ENCODE data around the gene CRIP3.
A peak's percentile ranks its signal among the peaks of the same experiment; 100 is the strongest.

Gene CRIP3

DNA sequence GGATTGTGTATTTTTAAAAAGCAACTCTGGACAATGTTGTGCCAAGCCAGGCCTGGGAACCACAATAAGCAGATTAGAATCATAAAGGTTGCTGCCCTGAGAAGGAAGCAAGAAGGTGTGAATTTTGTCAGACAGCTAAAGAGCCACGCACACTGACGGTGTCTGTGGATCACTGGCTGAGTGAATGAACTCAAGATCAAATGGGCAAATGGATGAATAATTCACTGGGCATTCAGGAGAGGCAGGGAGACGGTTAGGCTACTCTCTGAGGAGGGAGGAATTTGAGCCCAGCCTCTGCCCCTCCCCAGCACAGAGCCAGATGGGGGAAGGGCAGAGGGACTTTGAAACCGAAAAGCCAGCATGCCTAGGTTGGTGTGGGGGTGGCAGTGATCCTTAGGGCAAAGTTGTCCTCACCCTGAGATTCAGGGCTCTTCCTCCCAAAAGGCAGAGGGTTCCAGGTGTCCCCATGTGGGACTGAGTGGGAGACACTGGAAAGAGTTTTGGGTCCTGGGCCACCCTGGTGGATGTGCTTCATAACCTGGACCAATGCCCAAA is 30.0 kb downstream of the CRIP3 start:
- in situ Hi-C loops (cut with MboI; ENCODE audit: low pct_unique_long_range_greater_than_20kb, low sequenced_read_pairs, unreplicated experiment) = no loop called here
- DNase-seq (ENCODE audit: low spot score) = no peak
- no peak for TF ChIP-seq CTCF (IDR thresholded peaks at IDR 0.05; ENCODE audit: extremely low read depth, insufficient read depth, missing control alignments)

DNA sequence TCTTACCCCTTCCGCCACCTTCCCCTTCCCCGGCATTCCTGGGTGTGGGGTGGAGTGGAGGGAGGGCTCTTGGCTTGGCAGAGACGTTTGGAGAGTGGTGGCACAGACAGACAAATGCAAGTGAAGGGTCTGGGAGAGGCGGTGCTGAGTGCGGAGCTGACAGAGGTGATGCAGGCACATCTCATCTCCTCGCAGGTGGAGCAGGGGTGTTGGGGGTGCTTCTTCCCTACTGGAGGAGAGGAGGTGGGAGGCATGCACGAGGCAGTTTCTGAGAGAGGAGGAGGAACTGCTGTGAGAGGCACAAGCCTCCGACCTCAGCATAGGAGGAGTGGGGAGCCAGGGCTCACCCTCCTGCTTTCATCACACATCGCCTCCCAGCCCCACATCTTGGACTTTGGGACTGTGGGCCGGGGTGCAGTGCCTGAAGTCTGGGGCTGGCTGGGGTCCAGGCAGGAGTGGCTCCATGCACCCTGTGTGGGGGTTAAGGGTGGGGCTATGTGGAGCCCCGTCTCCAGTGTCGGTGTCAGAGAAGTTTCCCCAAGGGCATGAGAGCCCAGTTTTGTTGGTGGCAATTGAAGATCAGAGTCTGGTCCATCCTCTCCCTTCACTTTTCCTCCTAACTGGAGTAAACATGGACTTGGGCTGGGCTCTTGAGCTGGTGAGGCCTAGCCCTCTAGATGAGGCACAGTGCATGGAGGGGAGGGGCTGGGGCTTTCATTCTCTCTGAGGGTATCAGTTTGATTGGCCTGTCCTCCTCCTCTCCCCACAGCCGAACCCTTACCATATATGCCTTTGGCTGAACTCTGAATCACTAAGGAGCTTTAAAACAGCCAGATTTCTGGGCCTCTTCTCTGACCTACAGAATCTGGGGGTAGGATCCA is 30.7 kb downstream of the CRIP3 start:
- no peak for DNase-seq (ENCODE audit: low spot score)
- in situ Hi-C loops (cut with MboI; ENCODE audit: low pct_unique_long_range_greater_than_20kb, low sequenced_read_pairs, unreplicated experiment) = no loop called here
- TF ChIP-seq CTCF (IDR thresholded peaks at IDR 0.05; ENCODE audit: extremely low read depth, insufficient read depth, missing control alignments) = no peak

GRCh38 chr6:43277306-43277642 is 31.4 kb downstream of the CRIP3 start:
- no peak for DNase-seq (ENCODE audit: low spot score)
- in situ Hi-C loops (cut with MboI; ENCODE audit: low pct_unique_long_range_greater_than_20kb, low sequenced_read_pairs, unreplicated experiment) = no loop called here

GRCh38 chr6:43276577-43277305 is 31.9 kb downstream of the CRIP3 start:
- in situ Hi-C loops (cut with MboI; ENCODE audit: low pct_unique_long_range_greater_than_20kb, low sequenced_read_pairs, unreplicated experiment) = no loop called here
- no peak for DNase-seq (ENCODE audit: low spot score)
- no peak for TF ChIP-seq CTCF (IDR thresholded peaks at IDR 0.05; ENCODE audit: extremely low read depth, insufficient read depth, missing control alignments)

More at GRCh38 chr6:43277306-43277642, 31.4 kb downstream of the CRIP3 start:
- TF ChIP-seq CTCF (IDR thresholded peaks at IDR 0.05; ENCODE audit: extremely low read depth, insufficient read depth, missing control alignments) = no peak

DNA sequence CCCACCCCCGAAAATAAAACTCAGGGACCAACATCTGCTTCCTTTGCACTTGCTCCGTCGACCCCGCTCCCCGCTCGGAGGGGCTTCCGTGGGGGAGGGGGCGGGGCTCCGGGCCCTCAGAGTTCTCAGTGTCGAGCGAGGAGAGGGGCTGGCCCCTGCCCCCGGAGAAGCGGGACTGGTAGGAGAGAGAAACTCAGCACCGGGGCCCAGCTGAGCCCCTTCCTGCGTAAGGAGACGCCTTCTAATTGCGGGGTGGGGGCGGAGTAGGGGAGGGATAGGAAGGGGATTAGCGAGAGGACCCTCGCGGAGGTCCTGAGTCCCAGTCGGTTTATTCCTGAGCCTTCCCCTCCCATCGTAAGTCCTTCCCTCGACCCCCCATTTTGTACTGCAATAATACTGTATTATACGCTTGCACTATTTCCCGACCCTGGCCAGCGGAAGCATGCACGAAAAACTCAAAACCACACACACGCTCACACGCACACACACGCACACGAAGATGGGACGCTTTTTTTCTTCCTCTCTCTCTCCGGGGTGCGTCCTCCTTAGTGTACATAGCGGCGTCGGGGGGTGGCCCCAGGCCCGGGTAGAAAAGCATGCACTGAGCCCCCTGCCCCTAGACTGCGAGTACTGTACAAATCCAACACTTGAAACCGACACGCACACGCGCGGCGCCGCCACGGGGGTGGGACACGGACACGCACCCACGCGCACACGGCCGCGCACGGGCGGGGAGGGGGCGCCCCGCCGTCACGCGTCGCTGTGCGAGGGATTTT is 32.6 kb downstream of the CRIP3 start:
- TF ChIP-seq CTCF (IDR thresholded peaks at IDR 0.05; ENCODE audit: extremely low read depth, insufficient read depth, missing control alignments) = no peak
- in situ Hi-C loops (cut with MboI; ENCODE audit: low pct_unique_long_range_greater_than_20kb, low sequenced_read_pairs, unreplicated experiment) = no loop called here
- peak; percentile 71 for DNase-seq (ENCODE audit: low spot score)

All from GM13977 (cell line).